ENCODE results near the gene PKP1.

DNA sequence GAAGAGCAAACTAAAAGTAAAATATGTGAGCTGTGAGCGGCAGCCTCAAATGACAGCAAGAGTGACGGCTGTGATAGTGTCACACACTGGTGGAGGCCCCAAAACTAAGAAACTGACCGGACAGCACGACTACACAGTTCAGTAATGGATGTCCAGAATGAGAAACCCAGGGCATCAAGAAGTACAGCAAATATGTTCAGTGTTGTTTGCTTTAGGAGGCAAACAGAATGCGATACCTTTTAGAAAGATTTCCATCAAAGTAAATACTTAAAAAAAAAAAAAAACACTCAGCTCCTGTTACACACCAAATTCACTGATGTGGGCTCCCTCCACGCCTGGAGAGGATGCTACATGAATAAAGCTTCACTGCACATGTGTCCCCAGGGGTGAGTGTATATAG is 1.1 kb upstream of the PKP1 start:
- no peak for TF ChIP-seq POLR2A (IDR thresholded peaks at IDR 0.05; ENCODE audit: low read length)
- TF ChIP-seq GATA1 (IDR thresholded peaks at IDR 0.05; ENCODE audit: low read depth, low read length), result no peak

Measured in erythroblast (primary cell).